H9 (cell line): Measurements from ENCODE around the gene SLC2A5. TPM values are rescaled to one million over a fixed set of nuclear protein-coding genes. Genes with fewer than 3 reads are reported as not detected.

Experiments
- DNase-seq: peaks from one replicate; pipeline ENCODE4 v3.0.0-alpha.2; 2017
- H2AFZ ChIP-seq: one replicate; pipeline ENCODE4 v1.6.1; 2013; ENCODE audit warnings: mild to moderate bottlenecking, low read length, control low read depth, moderate library complexity
- H2AK5ac ChIP-seq: 2 replicates; pipeline ENCODE4 v1.6.1; 2013; ENCODE audit warnings: low read length, control low read depth, mixed read lengths; ENCODE audit not compliant: insufficient read length
- H2BK120ac ChIP-seq: one replicate; pipeline ENCODE4 v1.6.1; 2013; ENCODE audit warnings: low read depth, mild to moderate bottlenecking, low read length, control low read depth, inconsistent platforms; ENCODE audit not compliant: poor library complexity, severe bottlenecking
- H2BK12ac ChIP-seq: 2 replicates; pipeline ENCODE4 v1.6.1; 2013; ENCODE audit warnings: low read length, control low read depth, mixed read lengths, low read depth; ENCODE audit not compliant: insufficient read length
- H2BK15ac ChIP-seq: 2 replicates; pipeline ENCODE4 v1.6.1; 2013; ENCODE audit warnings: low read depth, low read length, control low read depth
- H2BK20ac ChIP-seq: one replicate; pipeline ENCODE4 v1.6.1; 2013; ENCODE audit warnings: low read depth, mild to moderate bottlenecking, low read length, control low read depth, inconsistent platforms; ENCODE audit not compliant: poor library complexity, severe bottlenecking
- H2BK5ac ChIP-seq: 2 replicates; pipeline ENCODE4 v1.6.1; 2013; ENCODE audit warnings: low read length, control low read depth, mixed read lengths; ENCODE audit not compliant: insufficient read length
- H3K14ac ChIP-seq: 2 replicates; pipeline ENCODE4 v1.6.1; 2013; ENCODE audit warnings: low read length, control low read depth; ENCODE audit not compliant: insufficient read depth
- H3K18ac ChIP-seq: 2 replicates; pipeline ENCODE4 v1.6.1; 2013; ENCODE audit warnings: low read depth, mild to moderate bottlenecking, mixed read lengths, low read length, control low read depth; ENCODE audit not compliant: insufficient read length
- H3K23ac ChIP-seq: 2 replicates; pipeline ENCODE4 v1.6.1; 2013; ENCODE audit warnings: low read length, control low read depth, mixed read lengths, low read depth; ENCODE audit not compliant: insufficient read length
- H3K23me2 ChIP-seq: 2 replicates; pipeline ENCODE4 v1.6.1; 2013; ENCODE audit warnings: low read depth, mild to moderate bottlenecking, mixed read lengths, low read length, control low read depth; ENCODE audit not compliant: insufficient read length, poor library complexity, severe bottlenecking
- H3K27ac ChIP-seq: 2 replicates; pipeline ENCODE4 v1.5.1; 2013; ENCODE audit warnings: low read length, control low read depth, mixed read lengths, low read depth; ENCODE audit not compliant: insufficient read length
- H3K27me3 ChIP-seq: 2 replicates; pipeline ENCODE4 v1.6.1; 2013; ENCODE audit warnings: low read length, control low read depth, inconsistent platforms; ENCODE audit not compliant: insufficient read depth
- H3K4ac ChIP-seq: 2 replicates; pipeline ENCODE4 v1.6.1; 2013; ENCODE audit warnings: low read depth, mild to moderate bottlenecking, control low read depth, inconsistent platforms, low read length, moderate library complexity
- H3K4me1 ChIP-seq: 2 replicates; pipeline ENCODE4 v1.6.1; 2013; ENCODE audit warnings: low read length, control low read depth, inconsistent platforms; ENCODE audit not compliant: insufficient read depth
- H3K4me2 ChIP-seq: 2 replicates; pipeline ENCODE4 v1.6.1; 2013; ENCODE audit warnings: low read length, control low read depth, mixed read lengths; ENCODE audit not compliant: insufficient read length, insufficient read depth
- H3K56ac ChIP-seq: 2 replicates; pipeline ENCODE4 v1.6.1; 2013; ENCODE audit warnings: low read depth, mild to moderate bottlenecking, mixed read lengths, low read length, control low read depth; ENCODE audit not compliant: insufficient read length
- H3K79me1 ChIP-seq: 2 replicates; pipeline ENCODE4 v1.6.1; 2013; ENCODE audit warnings: low read depth, mild to moderate bottlenecking, moderate library complexity, low read length, control low read depth, inconsistent platforms; ENCODE audit not compliant: insufficient read depth, poor library complexity, severe bottlenecking
- H3K79me2 ChIP-seq: 2 replicates; pipeline ENCODE4 v1.6.1; 2013; ENCODE audit warnings: low read length, control low read depth, inconsistent platforms; ENCODE audit not compliant: insufficient read depth
- H3K9ac ChIP-seq: 2 replicates; pipeline ENCODE4 v1.6.1; 2013; ENCODE audit warnings: low read length, control low read depth, mixed read lengths; ENCODE audit not compliant: insufficient read length; ENCODE audit errors: extremely low read depth
- H3K9me3 ChIP-seq: one replicate; pipeline ENCODE4 v1.6.1; 2013; ENCODE audit warnings: low read depth, low read length, inconsistent platforms; ENCODE audit not compliant: control insufficient read depth
- H3T11ph ChIP-seq: one replicate; pipeline ENCODE4 v1.6.1; 2013; ENCODE audit warnings: mild to moderate bottlenecking, low read length, control low read depth, inconsistent platforms
- H4K20me1 ChIP-seq: one replicate; pipeline ENCODE4 v1.6.1; 2013; ENCODE audit not compliant: control insufficient read depth, insufficient read length, insufficient read depth
- H4K5ac ChIP-seq: 2 replicates; pipeline ENCODE4 v1.6.1; 2013; ENCODE audit warnings: low read depth, mild to moderate bottlenecking, mixed read lengths, low read length, control low read depth; ENCODE audit not compliant: insufficient read length
- H4K8ac ChIP-seq: replicated peaks from 2 replicates; pipeline ENCODE4 v1.6.1; 2013; ENCODE audit warnings: low read length, control low read depth, mixed read lengths, low read depth; ENCODE audit not compliant: insufficient read length
- H4K91ac ChIP-seq: 2 replicates; pipeline ENCODE4 v1.6.1; 2013; ENCODE audit warnings: low read depth, mild to moderate bottlenecking, moderate library complexity, mixed read lengths, low read length, control low read depth; ENCODE audit not compliant: insufficient read length
- H3K27ac Mint-ChIP-seq, 3 experiments: 2 replicates in 2 of 3; 3 replicates in 1 of 3; pipeline ENCODE4 v1.8.0; 2020 to 2021; ENCODE audit warnings: mixed read lengths in 3 of 3, mild to moderate bottlenecking in 1 of 3, moderate library complexity in 1 of 3
- H3K27me3 Mint-ChIP-seq: 2 replicates; pipeline ENCODE4 v1.8.0; 2021; ENCODE audit warnings: low read depth, mild to moderate bottlenecking, moderate library complexity, mixed read lengths
- H3K36me3 Mint-ChIP-seq, 3 experiments: 2 replicates in 2 of 3; 3 replicates in 1 of 3; pipeline ENCODE4 v1.8.0; 2020 to 2021; ENCODE audit warnings: low read depth in 3 of 3, mixed read lengths in 3 of 3; ENCODE audit not compliant: insufficient read depth in 1 of 3
- H3K4me1 Mint-ChIP-seq, 2 experiments: 2 replicates each; pipeline ENCODE4 v1.8.0; 2020; ENCODE audit warnings: mixed read lengths in 2 of 2
- H3K4me3 Mint-ChIP-seq, 2 experiments: 2 replicates in 1 of 2; 3 replicates in 1 of 2; pipeline ENCODE4 v1.8.0; 2020 to 2021; ENCODE audit warnings: mild to moderate bottlenecking in 2 of 2, mixed read lengths in 2 of 2, moderate library complexity in 1 of 2
- H3K9me3 Mint-ChIP-seq, 2 experiments: 2 replicates in 1 of 2; 3 replicates in 1 of 2; pipeline ENCODE4 v1.8.0; 2020; ENCODE audit warnings: mild to moderate bottlenecking in 2 of 2, mixed read lengths in 2 of 2, moderate library complexity in 1 of 2
- CTCF ChIP-seq: fragments of 200-600 bp; sonication (generic); conservative IDR thresholded peaks from 3 replicates; pipeline ENCODE4 v1.8.0; 2021; ENCODE audit warnings: antibody characterized with exemption, mild to moderate bottlenecking
- WGBS: extraction: QIAGEN DNeasy Blood & Tissue Kit; methylation state at CpG from one replicate; pipeline ENCODE4 v1.1.7; 2013; ENCODE audit warnings: missing lambda C conversion rate, low lambda C conversion rate, mixed read lengths; ENCODE audit not compliant: insufficient read length; ENCODE audit errors: extremely low coverage; 5-methylcytosine and 5-hydroxymethylcytosine counted together
- total RNA-seq: library from RNA; stranded (reverse); gene quantifications from 2 replicates; pipeline ENCODE4 v1.2.1, GENCODE V29; 2021

The SLC2A5 gene
- total RNA-seq, 1 experiment from 2014 or later = not detected

- no peaks in the 10 kb centered on the region for H3K27me3 ChIP-seq
- DNase-seq = no peak
- no peak overlapping the region for H4K8ac ChIP-seq
- TF ChIP-seq CTCF = no peak
- H2BK15ac ChIP-seq = no peak overlapping the region
- Mint-ChIP-seq H3K4me3 (no peak overlapping the region), H3K4me1 (no peaks in the 10 kb centered on the region; a peak in 1 of 4 replicates), H3K36me3 (no peaks in the 10 kb centered on the region; a peak in 1 of 7 replicates), H3K9me3 (no peaks in the 10 kb centered on the region; a peak in 2 of 5 replicates), H3K27me3 (peaks cover 2% of the 10 kb centered on the region; the same call in 1 of the 2 replicates), H3K27ac (no peak overlapping the region)
- H4K20me1 ChIP-seq = no peaks in the 10 kb centered on the region
- H2AK5ac ChIP-seq = no peak overlapping the region
- no peak overlapping the region for H3T11ph ChIP-seq
- H3K27ac ChIP-seq = no peak overlapping the region
- H4K91ac ChIP-seq = no peak overlapping the region
- H2BK12ac ChIP-seq = no peak overlapping the region
- no peaks in the 10 kb centered on the region for H3K23me2 ChIP-seq
- no peaks in the 10 kb centered on the region for H3K79me2 ChIP-seq
- H4K5ac ChIP-seq = no peak overlapping the region
- H3K4me2 ChIP-seq = no peak overlapping the region
- H3K14ac ChIP-seq = no peak overlapping the region
- H3K79me1 ChIP-seq = no peaks in the 10 kb centered on the region
- no peak overlapping the region for H2BK5ac ChIP-seq
- H2AFZ ChIP-seq = no peak overlapping the region
- H3K23ac ChIP-seq = no peak overlapping the region
- no peak overlapping the region for H2BK20ac ChIP-seq
- no peaks in the 10 kb centered on the region for H3K4me1 ChIP-seq
- no peak overlapping the region for H3K56ac ChIP-seq
- H3K9ac ChIP-seq = no peak overlapping the region
- no peaks in the 10 kb centered on the region for H3K9me3 ChIP-seq
- H3K4ac ChIP-seq = no peak overlapping the region
- H3K18ac ChIP-seq = no peak overlapping the region
- no peak overlapping the region for H2BK120ac ChIP-seq
- no CpG with 5 or more reads among the region's 10 CpGs for WGBS
Observed at GRCh38 chr1:8986814-8987190, 82.6 kb downstream of the SLC2A5 start.
